H1 (cell line): ENCODE results near the gene PIAS2. TPM values are rescaled to one million over a fixed set of nuclear protein-coding genes. Genes with fewer than 3 reads are reported as not detected.

Source experiments
- CTCF ChIA-PET: fragments of 300-600 bp; sonication (Branson Sonifier 250); formaldehyde crosslinking; loops from one replicate; lab custom pipeline; 2021; ENCODE audit not compliant: partially characterized antibody; lab: Charles Lee
- POLR2A ChIA-PET: fragments of 300-600 bp; sonication (Branson Sonifier 250); formaldehyde crosslinking; loops from one replicate; lab custom pipeline; 2021; ENCODE audit warnings: inconsistent platforms; ENCODE audit not compliant: partially characterized antibody; lab: Charles Lee
- DNase-seq, 2 experiments: peaks; one replicate each; pipeline versions ENCODE4 v3.0.0 to v3.0.0-alpha.2; 2010 to 2022; ENCODE audit warnings: low spot score in 2 of 2, low read depth in 1 of 2, mixed read lengths in 1 of 2
- FAIRE-seq: peaks from 2 replicates; lab custom pipeline; 2011; peaks lifted over from hg19 to GRCh38; lab: Jason Lieb, UNC
- H2AFZ ChIP-seq: 2 replicates; pipeline ENCODE4 v1.8.1; 2012; ENCODE audit warnings: low read length, inconsistent platforms
- H2AK5ac ChIP-seq: 2 replicates; pipeline ENCODE4 v1.6.1; 2013; ENCODE audit warnings: low read depth, low read length
- H2BK120ac ChIP-seq: replicated peaks from 2 replicates; pipeline ENCODE3; 2013; ENCODE audit warnings: low read depth, low read length, inconsistent platforms
- H2BK12ac ChIP-seq: 2 replicates; pipeline ENCODE4 v1.6.1; 2013; ENCODE audit warnings: low read depth, low read length
- H2BK15ac ChIP-seq: 2 replicates; pipeline ENCODE4 v1.6.1; 2013; ENCODE audit warnings: low read length
- H2BK20ac ChIP-seq: 2 replicates; pipeline ENCODE4 v1.6.1; 2013; ENCODE audit warnings: low read length
- H2BK5ac ChIP-seq: 2 replicates; pipeline ENCODE4 v1.6.1; 2013; ENCODE audit warnings: low read depth, low read length
- H3K14ac ChIP-seq: 2 replicates; pipeline ENCODE4 v1.6.1; 2013; ENCODE audit warnings: inconsistent platforms; ENCODE audit not compliant: insufficient read length
- H3K18ac ChIP-seq: 2 replicates; pipeline ENCODE4 v1.6.1; 2013; ENCODE audit warnings: low read length; ENCODE audit errors: extremely low read depth
- H3K23ac ChIP-seq: 2 replicates; pipeline ENCODE4 v1.6.1; 2013; ENCODE audit warnings: inconsistent platforms; ENCODE audit not compliant: insufficient read length
- H3K23me2 ChIP-seq: 2 replicates; pipeline ENCODE4 v1.6.1; 2013; ENCODE audit warnings: low read depth, low read length
- H3K27ac ChIP-seq: 2 replicates; pipeline ENCODE4 v1.6.1; 2011; ENCODE audit warnings: low read depth, low read length, inconsistent platforms
- H3K27me3 ChIP-seq, 4 experiments: replicated peaks in 1 of 4; 1 replicate in 1 of 4; 2 replicates in 3 of 4; pipeline versions ENCODE4 v1.6.1 to v1.8.1; 2011 to 2013; ENCODE audit warnings: low read length in 3 of 4, mild to moderate bottlenecking in 3 of 4, inconsistent platforms in 2 of 4, mixed read lengths in 2 of 4, moderate library complexity in 1 of 4; ENCODE audit not compliant: control insufficient read depth in 3 of 4, insufficient read depth in 3 of 4; ENCODE audit errors: extremely low read depth in 1 of 4
- H3K36me3 ChIP-seq, 4 experiments: 2 replicates each; pipeline versions ENCODE4 v1.6.1 to v1.8.1; 2011 to 2013; ENCODE audit warnings: mild to moderate bottlenecking in 4 of 4, low read length in 3 of 4, moderate library complexity in 2 of 4, control low read depth in 1 of 4, inconsistent platforms in 1 of 4; ENCODE audit not compliant: insufficient read depth in 4 of 4, control insufficient read depth in 2 of 4
- H3K4ac ChIP-seq: replicated peaks from 2 replicates; pipeline ENCODE3; 2013; ENCODE audit warnings: low read length, low read depth, mixed read lengths, inconsistent platforms; ENCODE audit not compliant: insufficient read length
- H3K4me1 ChIP-seq, 4 experiments: replicated peaks in 1 of 4; 1 replicate in 1 of 4; 2 replicates in 3 of 4; pipeline versions ENCODE4 v1.6.1 to v1.8.1; 2011 to 2013; ENCODE audit warnings: low read length in 3 of 4, inconsistent platforms in 2 of 4, mixed read lengths in 1 of 4; ENCODE audit not compliant: insufficient read depth in 4 of 4, control insufficient read depth in 3 of 4
- H3K4me2 ChIP-seq, 2 experiments: 2 replicates each; pipeline versions ENCODE4 v1.6.1 to v1.8.1; 2011 to 2013; ENCODE audit warnings: low read depth in 2 of 2, low read length in 2 of 2, control low read depth in 1 of 2, inconsistent platforms in 1 of 2, mild to moderate bottlenecking in 1 of 2; ENCODE audit not compliant: insufficient read depth in 1 of 2
- H3K4me3 ChIP-seq, 4 experiments: fragments of 200-600, 300-600 bp in 1 of 4; sonication (generic), shearing (Covaris generic), sonication (Bioruptor Twin) in 1 of 4; 2 replicates each; pipeline versions ENCODE4 v1.5.1 to v1.8.1; 2011 to 2016; ENCODE audit warnings: low read length in 4 of 4, low read depth in 3 of 4, control low read depth in 2 of 4, inconsistent platforms in 2 of 4, mild to moderate bottlenecking in 2 of 4, mixed read lengths in 1 of 4, moderate library complexity in 1 of 4; ENCODE audit not compliant: insufficient read depth in 2 of 4; ENCODE audit errors: extremely low read depth in 1 of 4
- H3K56ac ChIP-seq: replicated peaks from 2 replicates; pipeline ENCODE3; 2013; ENCODE audit warnings: low read depth, mild to moderate bottlenecking, mixed read lengths, low read length, inconsistent platforms; ENCODE audit not compliant: insufficient read length
- H3K79me1 ChIP-seq: 2 replicates; pipeline ENCODE4 v1.6.1; 2013; ENCODE audit warnings: low read depth, low read length, control low read depth
- H3K79me2 ChIP-seq, 2 experiments: 2 replicates each; pipeline versions ENCODE4 v1.6.1 to v1.8.1; 2012 to 2013; ENCODE audit warnings: low read length in 2 of 2, mild to moderate bottlenecking in 2 of 2, inconsistent platforms in 1 of 2; ENCODE audit not compliant: insufficient read depth in 2 of 2, control insufficient read depth in 1 of 2
- H3K9ac ChIP-seq, 4 experiments: replicated peaks in 1 of 4; 1 replicate in 1 of 4; 2 replicates in 3 of 4; pipeline versions ENCODE4 v1.6.1 to v1.8.1; 2011 to 2013; ENCODE audit warnings: low read depth in 3 of 4, low read length in 3 of 4, control low read depth in 2 of 4, mild to moderate bottlenecking in 2 of 4, moderate library complexity in 2 of 4, inconsistent platforms in 1 of 4; ENCODE audit errors: extremely low read depth in 1 of 4
- H3K9me3 ChIP-seq, 2 experiments: 2 replicates each; pipeline versions ENCODE4 v1.6.1 to v1.8.1; 2012 to 2013; ENCODE audit warnings: mild to moderate bottlenecking in 2 of 2, moderate library complexity in 2 of 2, control low read depth in 1 of 2, inconsistent platforms in 1 of 2, low read depth in 1 of 2, low read length in 1 of 2, mixed read lengths in 1 of 2; ENCODE audit not compliant: insufficient read depth in 2 of 2
- H4K20me1 ChIP-seq, 2 experiments: replicated peaks in 1 of 2; 2 replicates each; pipeline versions ENCODE3 to v1.8.1; 2011 to 2013; ENCODE audit warnings: inconsistent platforms in 2 of 2, low read length in 2 of 2, mild to moderate bottlenecking in 1 of 2; ENCODE audit not compliant: insufficient read depth in 2 of 2, control insufficient read depth in 1 of 2
- H4K5ac ChIP-seq: 2 replicates; pipeline ENCODE4 v1.6.1; 2013; ENCODE audit warnings: low read length, low read depth, mixed read lengths, inconsistent platforms; ENCODE audit not compliant: insufficient read length
- H4K8ac ChIP-seq: 2 replicates; pipeline ENCODE4 v1.8.0; 2013; ENCODE audit warnings: mild to moderate bottlenecking, moderate library complexity, low read length, inconsistent platforms; ENCODE audit not compliant: insufficient read depth; ENCODE audit errors: extremely low read depth
- H4K91ac ChIP-seq: replicated peaks from 2 replicates; pipeline ENCODE3; 2013; ENCODE audit warnings: low read length, mixed read lengths, inconsistent platforms; ENCODE audit not compliant: insufficient read length
- CEBPB ChIP-seq: IDR thresholded peaks from 2 replicates; pipeline ENCODE4 v1.6.1; 2012; ENCODE audit warnings: low read depth, low read length
- RNF2 ChIP-seq: fragments of 200-900, 300-1000 bp; sonication (generic); IDR thresholded peaks from 2 replicates; pipeline ENCODE4 v1.7.1; 2016; ENCODE audit warnings: borderline replicate concordance, low read depth, mild to moderate bottlenecking, antibody characterized with exemption, low read length; ENCODE audit not compliant: poor library complexity, severe bottlenecking; ENCODE audit errors: missing control alignments
- TAF7 ChIP-seq: optimal IDR thresholded peaks from 2 replicates; pipeline ENCODE3; 2011; ENCODE audit warnings: low read depth, mild to moderate bottlenecking, inconsistent platforms, low read length, moderate library complexity, borderline replicate concordance
- USF2 ChIP-seq: IDR thresholded peaks from 2 replicates; pipeline ENCODE4 v1.6.1; 2011; ENCODE audit warnings: low read length, improper control_type of control experiment
- polyA plus RNA-seq, 7 experiments: library from polyadenylated mRNA; depleted of rRNA in 3 of 7; stranded (reverse) in 5 of 7; unstranded in 2 of 7; fragments of >200 nt in 5 of 7; fragments of 200-250 nt in 2 of 7; gene quantifications; 1 replicate in 5 of 7; 2 replicates in 1 of 7; 4 replicates in 1 of 7; pipeline versions ENCODE4 v1.2.1 to v1.2.3, GENCODE V29; 2011 to 2013; ENCODE audit warnings: missing spikeins in 2 of 7, mixed read lengths in 2 of 7
- total RNA-seq: library from RNA; stranded (reverse); fragmentation: NEBNext Ultra II Directional; extraction: Animal tissue kit (Norgen Biotek cat#: 25700); gene quantifications from 2 replicates; pipeline ENCODE4 v1.2.1, GENCODE V29; 2021

The PIAS2 gene
- total and polyA plus RNA-seq, 2 of the 8 experiments (the other 6 are each of a cell fraction or from before 2014, with no cell fraction given) = 20.1 to 53.9 TPM

- Histone ChIP-seq H2BK12ac (no peak overlapping the region), H3K4me1 (peaks cover 2 to 9% (median 3%) of the 10 kb centered on the region in 4 experiments; a peak in 4 of 7 replicates), H2AK5ac (no peak overlapping the region), H3K18ac (no peak overlapping the region), H4K20me1 (no peaks in the 10 kb centered on the region), H3K36me3 (no peaks in the 10 kb centered on the region), H3K4me2 (no peak overlapping the region), H3K27me3 (no peaks in the 10 kb centered on the region), H3K23me2 (no peaks in the 10 kb centered on the region), H3K9ac (no peak overlapping the region)
- DNase-seq = no peak
- POLR2A ChIA-PET = interaction anchor here (1.1 kb wide), 1 partner anchor 151 kb away, joined by 3 read pairs; no protein-coding TSS in a partner anchor
- TF ChIP-seq USF2 = peak; percentile 49
- TF ChIP-seq CEBPB = no peak
- no peak for TF ChIP-seq RNF2
- TF ChIP-seq TAF7 = no peak
- TF ChIP-seq, all 59 proteins: peak for 1
- Histone ChIP-seq H3K9me3 (no peaks in the 10 kb centered on the region), H2AFZ (no peak overlapping the region), H2BK120ac (no peak overlapping the region), H3K14ac (no peak overlapping the region), H4K5ac (no peak overlapping the region), H2BK5ac (no peak overlapping the region), H3K4me3 (no peak overlapping the region), H2BK20ac (no peak overlapping the region), H3K79me2 (no peaks in the 10 kb centered on the region), H3K79me1 (no peaks in the 10 kb centered on the region), H3K27ac (no peak overlapping the region), H3K56ac (no peak overlapping the region), H3K23ac (no peak overlapping the region), H3K4ac (no peak overlapping the region), H2BK15ac (no peak overlapping the region), H4K91ac (no peak overlapping the region), H4K8ac (no peak overlapping the region)
- no peak for FAIRE-seq
- CTCF ChIA-PET = interaction anchor here (1.4 to 1.9 kb wide), 2 partner anchors 12 to 26 kb away, joined by 5 to 8 read pairs; no protein-coding TSS in a partner anchor
Observed at GRCh38 chr18:46767217-46767616, 150.1 kb downstream of the PIAS2 start.
